GM19324 (cell line): Measurements from ENCODE around the gene DCDC2C.

Experiments
- ATAC-seq: cut with Tn5 transposase; IDR thresholded peaks from one replicate; pipeline ENCODE4 v1.9.1; 2021; ENCODE audit warnings: mild to moderate bottlenecking, moderate library complexity; ENCODE audit not compliant: unreplicated experiment, low FRiP score

Gene DCDC2C

DNA sequence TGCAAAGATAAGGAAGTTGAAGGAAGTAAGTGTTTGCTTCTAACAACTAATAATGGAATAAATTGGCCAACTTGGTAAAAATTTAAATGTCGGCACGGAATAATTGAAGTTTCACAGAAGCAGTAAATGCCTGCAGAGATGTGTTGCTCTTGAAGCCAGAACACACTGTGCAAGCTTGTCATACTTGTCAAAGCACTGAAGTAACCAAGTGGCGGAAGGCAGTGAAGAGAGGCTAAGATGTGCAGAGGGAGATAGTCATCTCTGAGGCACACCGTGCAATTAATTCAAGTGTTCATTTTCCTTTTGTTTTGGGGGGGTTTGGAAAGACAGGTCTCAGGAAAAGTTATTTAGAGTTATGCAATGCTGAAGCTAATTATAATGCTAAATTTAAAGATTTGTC lies 5.2 kb downstream of the DCDC2C start:
- no peak for ATAC-seq

DNA sequence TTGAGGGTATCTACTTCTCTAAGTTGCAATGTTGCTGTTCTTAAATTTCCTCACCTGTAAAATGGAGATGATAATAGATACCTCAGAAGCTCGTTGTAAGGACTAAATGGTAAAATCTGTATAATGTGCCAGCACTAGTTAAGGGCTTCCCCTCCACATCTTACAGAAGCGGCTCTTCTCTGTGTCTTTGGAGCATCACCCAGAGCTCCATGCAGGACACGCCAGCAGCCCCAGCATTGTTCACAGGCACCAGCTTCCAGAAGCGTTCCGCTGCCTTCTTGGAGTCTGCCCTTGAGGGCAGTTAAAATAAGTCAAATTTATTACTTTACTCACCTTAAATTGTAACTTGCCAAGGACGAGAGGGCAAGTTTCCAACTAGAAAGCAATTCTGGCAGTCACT lies 5.8 kb downstream of the DCDC2C start:
- no peak for ATAC-seq

DNA sequence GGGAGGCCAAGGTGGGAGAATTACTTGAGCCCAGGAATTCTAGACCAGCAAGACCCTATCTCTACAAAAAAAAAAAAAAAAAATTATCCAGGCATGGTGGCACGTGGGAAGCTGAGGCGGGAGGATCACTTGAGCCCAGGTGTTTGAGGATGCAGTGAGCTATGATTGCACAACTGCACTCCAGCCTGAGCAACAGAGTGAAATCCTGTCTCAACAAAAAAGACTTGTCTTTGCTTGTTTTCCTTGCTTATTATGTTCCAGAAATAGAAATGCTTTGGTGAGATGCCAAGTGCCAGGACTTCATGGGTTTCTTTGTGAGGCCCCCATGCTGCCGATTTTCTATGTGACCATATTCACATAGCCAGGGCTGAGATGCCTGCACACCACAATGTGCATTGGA lies 9.0 kb downstream of the DCDC2C start:
- no peak for ATAC-seq

DNA sequence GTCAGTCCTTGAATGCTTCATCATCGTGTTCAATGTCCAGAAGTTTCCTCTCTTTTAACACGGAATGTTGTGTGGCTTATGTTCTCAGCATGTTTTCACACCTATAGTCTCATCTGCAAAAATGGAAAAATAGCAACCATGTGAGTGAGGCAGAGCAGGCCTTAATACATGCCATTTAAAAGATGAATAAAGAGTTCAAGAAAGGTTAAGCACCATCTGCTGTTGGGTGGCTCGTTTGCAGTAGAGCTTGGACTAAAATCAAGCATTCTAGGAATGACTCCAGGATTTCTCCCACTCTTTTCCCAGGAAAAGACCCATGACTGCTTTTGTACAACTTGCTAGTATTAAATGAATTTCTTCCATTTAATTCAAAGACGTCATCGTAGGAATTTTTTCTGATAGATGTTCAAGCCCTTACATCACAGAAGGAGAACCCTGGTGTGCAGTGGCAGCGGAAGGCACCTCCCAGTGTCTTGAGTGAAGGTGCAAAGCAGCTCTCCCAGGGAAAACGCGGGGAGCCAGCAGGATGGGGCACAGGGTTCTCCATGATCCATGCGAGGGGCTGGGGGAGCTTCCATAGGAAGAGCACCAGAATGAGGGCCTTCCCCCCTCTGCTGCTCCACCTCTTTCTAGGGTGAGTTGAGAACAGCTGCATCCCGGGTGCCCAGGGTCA lies 9.6 kb downstream of the DCDC2C start:
- no peak for ATAC-seq

DNA sequence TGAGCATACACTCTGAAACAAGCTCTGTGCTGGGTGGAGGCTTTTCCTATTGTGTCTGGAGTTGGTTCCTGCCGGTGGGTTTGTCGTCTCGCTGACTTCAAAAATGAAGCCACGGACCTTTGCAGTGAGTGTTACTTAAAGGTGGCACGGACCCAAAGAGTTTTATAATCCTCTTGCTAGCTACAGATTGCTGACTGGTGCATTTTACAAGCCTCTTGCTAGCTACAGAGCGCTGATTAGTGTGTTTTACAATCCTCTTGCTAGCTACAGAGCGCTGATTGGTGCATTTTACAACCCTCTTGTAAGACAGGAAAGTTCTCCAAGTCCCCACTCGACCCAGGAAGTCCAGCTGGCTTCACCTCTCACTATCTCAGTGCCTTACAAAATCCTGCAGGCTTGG lies 15.3 kb downstream of the DCDC2C start:
- no peak for ATAC-seq

DNA sequence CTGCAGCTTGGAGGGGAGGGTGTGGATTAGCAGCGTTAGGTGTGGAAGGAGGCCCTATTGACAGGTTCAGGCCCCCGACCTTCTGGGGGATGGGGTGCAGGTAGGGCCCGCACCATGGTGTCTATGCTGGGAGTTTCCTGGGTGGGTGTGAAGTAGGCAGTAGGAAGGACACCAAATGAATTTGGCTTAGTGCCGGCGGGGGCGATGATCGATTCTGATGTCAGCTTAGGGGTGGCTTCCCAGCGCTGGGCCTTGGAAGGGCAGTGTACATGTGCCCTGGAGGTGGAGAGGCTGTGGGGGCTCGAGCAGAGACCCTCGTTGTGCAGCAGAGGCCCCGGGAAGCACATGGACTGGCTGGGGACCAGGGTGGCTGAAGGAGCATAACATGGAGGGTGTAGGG lies 21.6 kb downstream of the DCDC2C start:
- no peak for ATAC-seq

DNA sequence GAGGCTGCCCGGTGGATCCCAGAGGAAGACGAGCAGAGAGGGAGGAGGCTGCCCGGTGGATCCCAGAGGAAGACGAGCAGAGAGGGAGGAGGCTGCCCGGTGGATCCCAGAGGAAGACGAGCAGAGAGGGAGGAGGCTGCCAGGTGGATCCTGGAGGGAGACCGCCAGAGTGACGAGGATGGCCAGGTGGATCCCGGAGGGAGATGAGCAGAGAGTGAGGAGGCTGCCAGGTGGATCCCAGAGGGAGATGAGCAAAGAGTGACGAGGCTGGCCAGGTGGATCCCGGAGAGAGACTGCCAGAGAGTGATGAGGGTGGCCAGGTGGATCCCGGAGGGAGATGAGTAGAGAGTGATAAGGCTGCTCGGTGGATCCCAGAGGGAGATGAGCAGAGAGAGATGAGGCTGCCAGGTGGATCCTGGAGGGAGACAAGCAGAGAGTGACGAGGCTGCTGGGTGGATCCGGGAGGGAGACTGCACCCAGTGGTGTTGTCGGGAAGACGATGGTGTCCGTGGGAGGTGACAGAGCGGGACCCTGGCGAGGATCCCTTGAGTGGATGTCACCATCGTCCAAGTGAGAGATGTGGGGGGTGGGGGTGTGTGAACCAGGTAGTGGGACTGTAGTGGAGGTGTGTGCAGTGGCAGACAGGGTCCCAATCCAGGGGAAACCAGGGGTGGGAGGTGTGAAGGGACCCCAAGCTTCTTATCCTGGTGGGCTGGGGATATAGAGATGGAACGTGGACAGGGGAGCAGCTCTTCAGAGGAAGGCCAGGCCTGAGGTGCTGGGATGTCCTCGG lies 22.3 kb downstream of the DCDC2C start:
- ATAC-seq, result no peak

DNA sequence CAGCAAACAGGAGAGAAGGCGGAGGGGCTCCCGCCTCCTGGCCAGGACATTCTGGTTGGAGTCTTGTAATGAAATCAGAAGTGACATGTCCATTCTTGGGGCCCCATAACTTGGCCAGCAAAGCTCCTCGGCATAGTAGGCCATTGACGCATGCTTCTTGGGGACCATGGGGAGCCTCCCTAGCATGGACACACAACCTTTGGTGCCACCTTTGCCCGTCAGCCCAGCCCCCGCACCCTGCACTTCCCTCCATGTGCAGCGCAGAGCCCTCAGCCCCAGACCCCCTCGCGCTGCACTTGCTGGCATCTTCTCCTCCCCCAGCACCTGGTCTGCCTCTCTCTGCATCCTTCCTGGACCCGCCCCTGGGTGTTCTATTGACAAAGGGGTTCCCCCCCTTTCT lies 23.1 kb downstream of the DCDC2C start:
- no peak for ATAC-seq

DNA sequence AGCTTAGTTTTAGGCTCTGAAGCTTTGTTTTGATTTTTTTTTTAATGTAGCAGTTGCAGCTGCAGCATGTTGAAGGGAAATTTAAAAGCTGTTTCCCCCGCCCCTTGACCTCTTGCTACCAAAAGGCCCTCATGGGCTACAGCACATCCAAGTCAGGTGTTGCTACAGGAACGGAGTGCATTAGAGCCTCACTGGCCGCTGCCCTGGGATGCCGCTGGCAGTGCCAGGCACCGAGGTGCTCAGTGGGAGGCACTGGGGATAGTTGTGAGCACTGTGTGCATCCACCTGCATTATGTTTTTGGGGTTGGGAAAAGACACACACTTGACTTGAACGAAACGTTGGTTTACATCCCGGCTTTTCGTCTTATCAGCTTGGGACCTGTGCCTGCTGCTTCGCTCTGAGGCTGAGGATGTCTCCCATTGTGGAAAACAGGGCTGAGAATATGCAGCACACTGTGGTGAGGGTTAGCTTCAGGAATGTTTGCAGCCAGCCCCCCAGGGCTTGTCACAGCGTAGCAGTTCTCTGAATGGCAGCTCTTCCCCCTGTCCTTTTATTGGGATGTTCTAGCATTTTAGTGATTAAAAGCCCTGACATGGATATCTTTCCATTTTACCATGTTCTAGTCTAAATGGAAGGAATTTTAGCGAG lies 24.1 kb downstream of the DCDC2C start:
- no peak for ATAC-seq

DNA sequence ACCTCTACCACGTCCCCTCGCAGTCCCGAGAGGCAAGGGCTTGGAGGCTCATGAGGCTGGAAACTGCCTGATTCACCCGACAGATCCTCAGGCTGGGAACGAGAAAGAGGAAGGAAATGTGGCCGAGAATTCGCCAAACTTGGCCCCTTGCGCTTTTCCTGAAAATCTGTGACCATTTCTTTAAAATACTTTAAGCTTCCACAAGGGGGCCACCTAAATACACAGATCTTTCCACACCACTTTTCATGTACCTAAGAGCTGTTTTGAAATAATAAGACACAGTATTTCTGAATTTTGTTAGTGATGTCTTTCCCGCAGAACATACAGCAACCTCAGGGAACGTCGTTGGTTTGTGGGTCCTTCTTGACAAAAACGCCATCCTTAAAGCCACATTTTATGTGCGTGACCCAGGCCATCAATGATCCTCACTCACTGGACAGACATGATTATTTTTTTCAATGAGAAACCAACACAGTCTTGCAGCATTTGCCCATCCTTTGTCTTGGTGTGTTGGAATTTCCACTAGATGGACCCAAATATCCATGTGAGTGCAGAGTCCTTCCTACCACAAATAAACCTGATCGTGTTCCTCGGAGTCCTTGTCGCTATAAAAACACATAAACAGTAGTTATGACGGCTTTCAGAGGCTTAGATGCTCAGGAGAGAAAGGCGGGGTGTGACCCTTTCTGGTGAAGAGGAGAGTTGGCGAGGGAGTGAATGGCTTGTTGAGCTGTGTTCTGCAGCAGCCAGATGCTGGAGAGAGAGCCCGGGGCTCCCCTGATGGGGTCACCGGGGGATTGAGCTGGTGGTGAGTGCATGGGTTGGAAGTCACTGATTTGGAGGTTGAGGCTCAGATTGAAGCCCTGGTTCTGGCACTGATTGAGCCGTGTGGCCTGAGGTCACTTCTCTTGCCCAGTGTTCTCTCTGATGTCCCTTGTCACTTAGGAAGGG lies 25.0 kb downstream of the DCDC2C start:
- ATAC-seq, result no peak

DNA sequence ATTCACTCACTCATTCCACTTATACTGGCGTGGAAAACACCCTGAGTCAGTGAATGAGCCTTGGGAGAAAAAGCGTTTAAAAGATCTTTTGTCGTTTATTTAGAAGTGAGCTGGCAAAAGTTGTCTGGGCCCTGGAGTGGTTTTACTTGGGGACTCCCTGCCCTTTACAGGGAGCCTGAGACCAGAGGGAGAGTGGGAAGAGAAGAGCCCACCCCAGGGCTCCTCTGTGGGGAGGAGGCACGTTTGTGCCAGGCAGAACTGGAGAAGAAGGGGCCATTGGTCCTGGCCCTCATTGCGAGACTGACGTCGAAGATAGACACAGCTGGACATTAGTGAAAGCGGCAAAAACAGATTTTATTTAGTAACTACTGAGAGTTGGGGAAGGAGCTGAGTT lies 25.7 kb downstream of the DCDC2C start:
- no peak for ATAC-seq

DNA sequence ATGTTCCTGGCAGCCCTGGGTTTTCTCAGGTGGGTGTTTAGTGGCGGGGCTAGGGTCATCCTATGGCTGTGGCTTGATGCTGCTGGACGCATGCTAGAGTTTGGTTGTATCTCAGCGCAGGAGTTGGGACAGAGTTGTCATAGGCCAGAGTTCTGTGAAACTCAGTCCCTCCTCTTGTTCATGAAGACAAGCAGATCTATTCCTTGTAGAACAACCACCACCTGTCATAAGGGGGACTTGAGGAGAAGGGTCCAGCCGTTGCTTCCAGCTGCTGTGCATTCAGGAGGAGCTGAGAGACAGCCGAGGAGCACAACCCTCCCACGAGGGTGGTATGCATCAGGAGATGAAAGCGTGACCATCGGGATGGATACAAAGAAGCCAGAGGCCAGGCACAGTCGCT lies 26.4 kb downstream of the DCDC2C start:
- no peak for ATAC-seq

DNA sequence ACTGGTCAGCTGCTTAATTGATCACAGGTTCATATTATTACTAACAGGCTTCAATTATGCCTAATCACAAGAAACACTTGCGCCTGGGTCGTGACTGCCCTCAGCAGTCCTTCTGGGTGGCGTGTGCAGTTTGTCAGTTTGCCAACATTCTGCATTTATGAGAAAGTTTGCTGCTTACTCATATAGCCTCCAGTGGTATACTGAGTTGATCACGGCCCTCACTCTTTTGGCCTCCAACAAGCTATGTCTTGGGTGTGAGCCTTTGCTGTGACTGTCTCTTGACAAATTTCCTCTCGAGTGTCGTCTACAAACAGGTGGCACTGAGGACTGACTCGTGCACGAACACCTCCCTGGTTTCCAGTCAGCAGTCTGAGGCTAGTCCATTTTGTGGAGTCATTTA lies 27.3 kb downstream of the DCDC2C start:
- no peak for ATAC-seq

DNA sequence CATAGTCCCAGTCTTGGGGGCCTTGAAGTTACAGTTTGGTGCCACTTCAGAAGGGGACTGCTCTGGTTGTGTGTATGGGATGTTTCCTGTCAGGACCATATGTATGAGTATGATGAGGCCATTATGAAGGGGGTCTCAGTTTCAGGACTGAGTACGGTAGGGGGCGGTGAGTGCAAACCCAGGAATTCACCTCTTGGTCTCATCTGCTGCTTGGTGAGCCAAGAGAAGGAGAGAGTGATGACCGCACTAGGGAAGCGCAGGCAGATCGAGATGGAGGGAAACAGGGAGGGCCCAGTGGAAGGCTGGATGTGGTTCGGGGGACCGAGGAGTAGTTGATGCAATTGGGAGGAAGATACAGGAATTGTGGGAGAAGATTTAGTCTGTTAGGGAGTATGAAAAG lies 28.5 kb downstream of the DCDC2C start:
- ATAC-seq, result no peak

DNA sequence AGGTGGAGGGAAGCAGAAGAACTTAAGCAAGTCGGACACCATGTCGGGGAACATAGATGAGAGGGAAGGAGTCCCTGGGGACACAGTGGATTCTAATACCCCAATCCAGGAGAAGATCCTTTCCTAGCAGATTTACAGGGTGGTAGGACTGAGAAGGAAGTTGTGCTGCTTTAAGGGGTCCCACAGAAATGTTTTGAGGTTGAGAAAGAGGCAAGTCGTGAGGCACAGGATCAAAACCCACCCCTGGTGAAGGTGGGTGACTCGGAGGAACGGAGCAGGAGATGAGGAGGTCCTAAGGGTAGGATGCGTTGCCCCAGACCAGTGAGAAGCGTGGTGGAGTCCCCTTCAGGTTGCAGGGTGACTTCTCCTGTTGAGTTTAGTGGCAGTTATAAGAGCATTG lies 32.7 kb downstream of the DCDC2C start:
- ATAC-seq, result no peak

DNA sequence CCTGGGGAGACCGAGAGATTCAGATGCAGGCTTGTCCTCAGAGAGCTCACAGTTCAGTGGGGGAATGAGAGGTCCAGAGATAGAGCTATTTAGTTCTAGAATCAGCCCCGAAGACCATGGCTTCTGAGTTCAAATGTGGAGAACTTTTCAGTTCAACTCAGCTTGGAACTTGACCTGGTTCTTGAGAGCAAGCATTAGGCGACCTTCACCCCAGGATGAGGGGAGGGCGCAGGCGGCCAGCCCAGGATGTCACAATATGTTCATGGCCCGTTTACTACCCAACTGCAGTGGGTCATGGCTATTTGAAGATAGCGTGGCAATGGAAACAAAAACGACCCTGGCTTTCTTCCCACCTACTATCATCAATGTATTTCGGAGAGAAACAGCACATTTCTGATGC lies 33.8 kb downstream of the DCDC2C start:
- no peak for ATAC-seq

DNA sequence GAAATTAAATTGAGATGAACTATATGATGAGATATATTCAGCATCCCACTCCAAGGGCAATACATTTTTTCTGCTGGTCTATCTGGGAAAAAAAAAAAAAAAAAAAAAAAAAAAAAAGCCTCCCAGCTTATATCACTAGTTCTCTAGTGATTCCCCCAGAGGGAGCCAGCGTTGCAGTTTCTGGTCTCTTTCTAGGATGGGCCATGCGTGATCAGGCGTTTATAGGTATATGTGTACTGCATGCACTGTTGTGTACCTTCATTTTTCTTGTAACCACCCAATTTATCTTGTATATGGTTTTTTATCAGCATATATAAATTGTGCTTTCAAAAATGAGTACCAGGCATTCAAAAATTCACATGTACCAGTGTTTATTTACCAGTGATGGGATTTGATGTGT lies 35.1 kb downstream of the DCDC2C start:
- ATAC-seq, result no peak

DNA sequence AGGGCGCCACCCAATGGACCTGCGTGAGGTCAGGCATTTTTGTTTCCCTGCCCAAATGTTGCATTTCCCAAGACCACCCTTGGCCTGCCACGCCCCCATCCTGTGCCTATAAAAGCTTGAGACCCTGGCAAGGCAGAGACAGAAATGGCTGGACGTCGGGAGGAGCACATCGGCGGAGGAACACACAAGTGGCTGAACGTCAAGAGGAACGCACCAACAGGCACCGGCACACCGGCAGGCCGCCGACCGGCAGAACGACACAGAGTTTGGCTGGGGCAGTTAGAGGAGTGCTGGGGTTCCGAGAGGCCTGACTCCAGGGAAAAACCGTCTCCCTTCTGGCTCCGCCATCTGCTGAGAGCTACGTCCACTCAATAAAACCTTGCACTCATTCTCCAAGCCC lies 35.9 kb downstream of the DCDC2C start:
- no peak for ATAC-seq

DNA sequence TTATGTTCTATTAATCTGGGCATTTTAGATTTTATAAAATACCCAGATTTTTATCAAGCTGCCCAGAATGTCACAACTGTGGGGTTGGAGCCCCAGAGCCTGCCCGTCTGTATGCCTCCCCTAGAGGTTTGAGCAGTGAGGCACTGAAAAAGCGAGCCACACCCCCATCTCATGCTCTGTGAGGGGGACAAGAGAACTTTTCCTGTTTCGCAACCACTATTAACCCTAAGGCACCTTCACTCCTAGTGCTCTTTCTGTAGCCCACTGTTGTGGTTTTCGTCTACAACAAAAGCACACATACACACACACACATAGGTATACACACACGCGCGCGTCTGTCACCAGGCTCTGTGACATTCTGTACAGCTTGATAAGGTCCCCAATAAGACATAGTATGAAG lies 38.0 kb downstream of the DCDC2C start:
- ATAC-seq, result no peak

DNA sequence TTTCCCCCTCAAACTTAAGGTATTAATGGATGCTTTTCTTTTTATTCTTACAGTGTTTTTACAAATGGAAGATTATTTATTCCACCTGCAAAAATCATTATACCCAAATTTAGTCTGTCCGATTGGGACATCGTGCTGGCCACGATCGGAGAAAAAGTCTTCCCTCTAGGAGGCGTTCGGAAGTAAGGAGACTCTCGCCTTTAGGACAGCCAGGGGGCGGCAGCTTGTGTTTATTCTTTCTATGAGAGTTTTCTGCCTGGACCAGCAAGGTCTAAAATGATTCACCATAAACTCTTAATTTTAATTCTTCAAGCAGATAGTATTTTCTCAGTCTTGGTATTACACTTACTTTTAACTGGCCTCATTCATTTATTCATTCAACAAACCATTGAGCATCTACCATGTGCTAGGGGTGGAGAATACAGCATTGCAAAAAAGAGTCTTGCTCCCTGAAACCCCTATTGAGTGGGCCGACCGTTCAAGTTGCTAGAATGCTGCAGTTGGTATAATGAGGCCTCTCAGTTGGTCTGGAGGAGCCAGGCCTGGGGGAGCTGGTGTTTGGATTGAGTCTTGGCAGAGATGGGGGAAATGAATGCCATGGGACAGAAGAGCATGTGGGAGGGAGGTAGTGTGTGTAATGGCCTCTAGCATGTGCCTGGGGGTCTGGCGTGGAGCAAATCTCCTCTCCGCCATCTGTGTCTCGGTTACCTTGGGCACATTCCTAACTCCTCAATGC lies 38.7 kb downstream of the DCDC2C start:
- no peak for ATAC-seq
